GM12878 (cell line): ENCODE results near the gene NOVA1.

ENCODE experiments used
- BHLHE40 ChIP-seq, 2 experiments: fragments of 450-650 bp in 1 of 2; IDR thresholded peaks; 2 replicates each; pipeline ENCODE4 v1.6.1; 2011 to 2017; ENCODE audit warnings: low read depth in 2 of 2, borderline replicate concordance in 1 of 2, improper control_type of control experiment in 1 of 2, low read length in 1 of 2, mild to moderate bottlenecking in 1 of 2
- CREB1 ChIP-seq: IDR thresholded peaks from 2 replicates; pipeline ENCODE4 v1.6.1; 2012; ENCODE audit warnings: low read depth, mild to moderate bottlenecking, inconsistent platforms
- EP300 ChIP-seq, 2 experiments: fragments of 150-350 bp in 1 of 2; IDR thresholded peaks; 2 replicates each; pipeline ENCODE4 v1.6.1; 2011 to 2012; ENCODE audit warnings: low read depth in 2 of 2, low read length in 2 of 2, borderline replicate concordance in 1 of 2, improper control_type of control experiment in 1 of 2, inconsistent platforms in 1 of 2; ENCODE audit not compliant: control insufficient read depth in 1 of 2
- EZH2 ChIP-seq: IDR thresholded peaks from 2 replicates; pipeline ENCODE4 v1.6.1; 2012; ENCODE audit warnings: low read depth, mild to moderate bottlenecking, control low read depth, inconsistent platforms, low read length, borderline replicate concordance; ENCODE audit not compliant: control insufficient read depth
- IKZF1 ChIP-seq: fragments of 450-650 bp; conservative IDR thresholded peaks from 2 replicates; pipeline ENCODE4 v1.6.1; 2017; ENCODE audit warnings: antibody characterized with exemption, mild to moderate bottlenecking
- NR2F1 ChIP-seq: fragments of 450-650 bp; conservative IDR thresholded peaks from 2 replicates; pipeline ENCODE4 v1.6.1; 2017; ENCODE audit warnings: mild to moderate bottlenecking
- NRF1 ChIP-seq: conservative IDR thresholded peaks from 2 replicates; pipeline ENCODE4 v1.6.1; 2011; ENCODE audit warnings: mild to moderate bottlenecking, low read depth, low read length, improper control_type of control experiment
- POLR2A ChIP-seq: IDR thresholded peaks from 2 replicates; pipeline ENCODE4 v1.6.1; 2011; ENCODE audit warnings: low read depth, mild to moderate bottlenecking, low read length
- RAD21 ChIP-seq: IDR thresholded peaks from 2 replicates; pipeline ENCODE4 v1.6.1; 2011; ENCODE audit warnings: mild to moderate bottlenecking, low read depth, low read length, moderate library complexity; ENCODE audit not compliant: insufficient read depth
- RCOR1 ChIP-seq: conservative IDR thresholded peaks from 2 replicates; pipeline ENCODE4 v1.6.1; 2012; ENCODE audit warnings: low read depth, low read length, improper control_type of control experiment
- SRF ChIP-seq, 2 experiments: IDR thresholded peaks; 2 replicates each; pipeline ENCODE4 v1.6.1; 2011; ENCODE audit warnings: low read depth in 2 of 2, low read length in 2 of 2, mild to moderate bottlenecking in 1 of 2, moderate library complexity in 1 of 2
- TCF12 ChIP-seq: IDR thresholded peaks from 2 replicates; pipeline ENCODE4 v1.6.1; 2011; ENCODE audit warnings: low read depth, mild to moderate bottlenecking, low read length
- TF ChIP-seq, protein P1 (sequence below), 3 experiments: IDR thresholded peaks in 2 of 3; conservative IDR thresholded peaks in 1 of 3; 2 replicates each; pipeline ENCODE4 v1.5.1; 2011; ENCODE audit warnings: low read depth in 3 of 3, low read length in 3 of 3, mild to moderate bottlenecking in 3 of 3, control low read depth in 2 of 3, moderate library complexity in 2 of 3, inconsistent platforms in 1 of 3, mixed read lengths in 1 of 3; ENCODE audit not compliant: control insufficient read depth in 2 of 3, insufficient read depth in 1 of 3; ENCODE audit errors: extremely low read depth in 1 of 3
- TF ChIP-seq, protein P2 (sequence below): IDR thresholded peaks from 2 replicates; pipeline ENCODE4 v1.6.1; 2011; ENCODE audit warnings: mild to moderate bottlenecking, low read depth, low read length, moderate library complexity; ENCODE audit not compliant: insufficient replicate concordance

DNA sequence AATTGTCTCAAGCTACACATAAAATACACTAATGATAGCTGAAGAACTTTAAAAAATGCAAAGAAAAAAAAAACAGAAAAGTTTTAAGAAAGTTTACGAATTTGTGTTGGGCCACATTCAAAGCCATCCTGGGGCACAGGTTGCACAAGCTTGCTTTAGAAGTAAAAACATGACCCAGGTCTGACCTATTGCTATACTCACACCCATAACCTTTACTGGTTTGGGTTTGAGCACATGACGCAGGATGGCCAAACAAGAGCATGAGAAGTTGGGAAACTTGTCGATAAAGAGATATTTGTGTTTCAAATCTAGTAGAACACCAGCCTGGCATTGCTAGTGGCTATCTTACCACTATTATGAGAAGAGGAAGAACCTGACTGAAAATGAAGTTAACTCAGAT, 143.7 kb downstream of the NOVA1 start:
- TF ChIP-seq IKZF1 (no peak), POLR2A (no peak), RCOR1 (no peak), EP300 (IDR thresholded peaks at IDR 0.05; ENCODE audit: borderline replicate concordance in 1 of 2, control insufficient read depth in 1 of 2, low read depth in 2 of 2, low read length in 2 of 2) (no peak), NRF1 (no peak), CREB1 (no peak), SRF (IDR thresholded peaks at IDR 0.05; ENCODE audit: low read depth in 2 of 2, low read length in 2 of 2) (no peak), BHLHE40 (IDR thresholded peaks at IDR 0.05; ENCODE audit: borderline replicate concordance in 1 of 2, low read depth in 2 of 2, low read length in 1 of 2) (no peak), EZH2 (no peak), RAD21 (no peak), TCF12 (no peak), NR2F1 (no peak)
- TF ChIP-seq, protein P1, sequence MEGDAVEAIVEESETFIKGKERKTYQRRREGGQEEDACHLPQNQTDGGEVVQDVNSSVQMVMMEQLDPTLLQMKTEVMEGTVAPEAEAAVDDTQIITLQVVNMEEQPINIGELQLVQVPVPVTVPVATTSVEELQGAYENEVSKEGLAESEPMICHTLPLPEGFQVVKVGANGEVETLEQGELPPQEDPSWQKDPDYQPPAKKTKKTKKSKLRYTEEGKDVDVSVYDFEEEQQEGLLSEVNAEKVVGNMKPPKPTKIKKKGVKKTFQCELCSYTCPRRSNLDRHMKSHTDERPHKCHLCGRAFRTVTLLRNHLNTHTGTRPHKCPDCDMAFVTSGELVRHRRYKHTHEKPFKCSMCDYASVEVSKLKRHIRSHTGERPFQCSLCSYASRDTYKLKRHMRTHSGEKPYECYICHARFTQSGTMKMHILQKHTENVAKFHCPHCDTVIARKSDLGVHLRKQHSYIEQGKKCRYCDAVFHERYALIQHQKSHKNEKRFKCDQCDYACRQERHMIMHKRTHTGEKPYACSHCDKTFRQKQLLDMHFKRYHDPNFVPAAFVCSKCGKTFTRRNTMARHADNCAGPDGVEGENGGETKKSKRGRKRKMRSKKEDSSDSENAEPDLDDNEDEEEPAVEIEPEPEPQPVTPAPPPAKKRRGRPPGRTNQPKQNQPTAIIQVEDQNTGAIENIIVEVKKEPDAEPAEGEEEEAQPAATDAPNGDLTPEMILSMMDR (IDR thresholded peaks at IDR 0.05 in 2 of 3, conservative IDR thresholded peaks at IDR 0.05 in 1 of 3; ENCODE audit: control insufficient read depth in 2 of 3, extremely low read depth in 1 of 3, insufficient read depth in 1 of 3, low read depth in 3 of 3, low read length in 3 of 3): no peak
- TF ChIP-seq, protein P2, sequence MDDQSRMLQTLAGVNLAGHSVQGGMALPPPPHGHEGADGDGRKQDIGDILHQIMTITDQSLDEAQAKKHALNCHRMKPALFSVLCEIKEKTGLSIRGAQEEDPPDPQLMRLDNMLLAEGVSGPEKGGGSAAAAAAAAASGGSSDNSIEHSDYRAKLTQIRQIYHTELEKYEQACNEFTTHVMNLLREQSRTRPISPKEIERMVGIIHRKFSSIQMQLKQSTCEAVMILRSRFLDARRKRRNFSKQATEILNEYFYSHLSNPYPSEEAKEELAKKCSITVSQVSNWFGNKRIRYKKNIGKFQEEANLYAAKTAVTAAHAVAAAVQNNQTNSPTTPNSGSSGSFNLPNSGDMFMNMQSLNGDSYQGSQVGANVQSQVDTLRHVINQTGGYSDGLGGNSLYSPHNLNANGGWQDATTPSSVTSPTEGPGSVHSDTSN: no peak
